Aorta (tissue), 5 donors: ENCODE results near the gene GALR3. TPM values are rescaled to one million over a fixed set of nuclear protein-coding genes. Genes with fewer than 3 reads are reported as not detected.

Experiments
- ATAC-seq: fragments of 200-7000 bp; cut with Tn5 transposase; one replicate; pipeline ENCODE4 v1.9.1; 2022; ENCODE audit warnings: moderate library complexity; ENCODE audit not compliant: low FRiP score
- DNase-seq, 2 donors: peaks; one replicate each; pipeline ENCODE4 v3.0.0-alpha.2; 2020
- H3K27ac ChIP-seq, 2 donors: one replicate each; pipeline ENCODE4 v1.5.1; 2013; ENCODE audit warnings: low read length in 2 of 2, mild to moderate bottlenecking in 2 of 2, moderate library complexity in 2 of 2, control low read depth in 1 of 2, inconsistent platforms in 1 of 2, low read depth in 1 of 2
- H3K27me3 ChIP-seq, 2 donors: one replicate each; pipeline ENCODE4 v1.6.1; 2013; ENCODE audit warnings: control low read depth in 1 of 2, low read length in 1 of 2, mild to moderate bottlenecking in 1 of 2, moderate library complexity in 1 of 2; ENCODE audit not compliant: insufficient read depth in 2 of 2, control insufficient read depth in 1 of 2
- H3K36me3 ChIP-seq, 2 donors: one replicate each; pipeline ENCODE4 v1.6.1; 2013; ENCODE audit warnings: control low read depth in 1 of 2, low read length in 1 of 2, mild to moderate bottlenecking in 1 of 2; ENCODE audit not compliant: insufficient read depth in 2 of 2, control insufficient read depth in 1 of 2
- H3K4me1 ChIP-seq, 2 donors: one replicate each; pipeline ENCODE4 v1.6.1; 2013; ENCODE audit warnings: low read length in 2 of 2, control low read depth in 1 of 2, mild to moderate bottlenecking in 1 of 2, moderate library complexity in 1 of 2; ENCODE audit not compliant: insufficient read depth in 2 of 2, control insufficient read depth in 1 of 2
- H3K4me3 ChIP-seq, 2 donors: one replicate each; pipeline ENCODE4 v1.5.1; 2013; ENCODE audit warnings: low read length in 2 of 2, control low read depth in 1 of 2, mild to moderate bottlenecking in 1 of 2
- H3K9me3 ChIP-seq: one replicate; pipeline ENCODE4 v1.6.1; 2013; ENCODE audit warnings: mild to moderate bottlenecking, low read length; ENCODE audit not compliant: control insufficient read depth
- WGBS, 2 donors: extraction: QIAGEN DNeasy Blood & Tissue Kit; methylation state at CpG; one replicate each; pipeline ENCODE4 v1.1.7; 2013; 5-methylcytosine and 5-hydroxymethylcytosine counted together
- intact Hi-C, 2 donors: fragments of 100-400 bp; cut with DNase I; formaldehyde crosslinking; loops; one replicate each; pipeline versions ENCODE4 v1.14.2 to v1.15.0; 2022
- polyA plus RNA-seq, 2 donors: library from polyadenylated mRNA; stranded (reverse); fragments of 200-250 nt; gene quantifications; one replicate each; pipeline ENCODE4 v1.2.3, GENCODE V29; 2013
- total RNA-seq, 2 donors: library from RNA; stranded (reverse); fragmentation: NEBNext Ultra II Directional; extraction: Animal tissue kit (Norgen Biotek cat#: 25700); gene quantifications; one replicate each; pipeline ENCODE4 v1.2.1, GENCODE V29; 2021
- donor health status: healthy with polysubstance abuse.
- donor health status: Bipolar disorder and iron deficiency.
- donor health status: DM: no; HTN: no; CAD: no.
- donor health status: DM: no; HTN: no; CAD: no.
- donor health status: DM: yes; HTN: yes; CAD: no.

GALR3 gene
- total and polyA plus RNA-seq, 4 donors = 0.28 TPM; not detected in 3

DNA sequence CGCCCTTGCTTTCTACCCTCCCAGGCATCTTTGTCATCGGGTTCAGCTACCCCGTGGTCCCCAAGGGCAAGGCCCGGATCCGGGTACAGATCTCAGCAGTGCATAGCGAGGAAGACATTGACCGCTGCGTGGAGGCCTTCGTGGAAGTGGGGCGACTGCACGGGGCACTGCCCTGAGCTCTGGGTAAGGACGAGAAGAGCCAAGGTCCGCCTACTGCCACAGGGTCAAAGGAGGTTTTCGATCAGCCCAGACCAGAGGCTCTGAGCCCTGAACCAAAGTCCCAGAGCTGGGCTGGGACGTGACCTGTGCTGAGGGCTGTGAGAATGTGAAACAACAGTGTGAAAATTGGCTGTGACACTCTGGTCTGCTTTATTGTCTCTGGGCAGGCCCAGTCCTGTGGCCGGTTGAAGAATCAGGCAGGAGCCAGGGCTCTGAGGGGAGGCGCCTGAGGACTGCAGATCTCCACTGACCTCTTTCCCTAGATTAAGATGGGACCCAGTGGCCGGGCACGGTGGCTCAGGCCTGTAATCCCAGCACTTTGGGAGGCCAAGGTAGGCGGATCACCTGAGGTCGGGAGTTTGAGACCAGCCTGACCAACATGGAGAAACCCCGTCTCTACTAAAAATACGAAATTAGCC is 6.5 kb upstream of the GALR3 start:
- H3K4me1 ChIP-seq = no peaks in the 10 kb centered on the region
- WGBS, 2 donors = 92% methylated on average over 23 of the region's 23 CpGs
- no peak overlapping the region for H3K27ac ChIP-seq
- ATAC-seq (no peak), DNase-seq (no peak)
- H3K36me3 ChIP-seq = no peaks in the 10 kb centered on the region
- H3K27me3 ChIP-seq = no peaks in the 10 kb centered on the region
- H3K9me3 ChIP-seq = no peaks in the 10 kb centered on the region
- intact Hi-C loops = loop anchor here (1.0 to 10.0 kb wide), 4 partner anchors 46 to 149 kb away; no protein-coding TSS in a partner anchor
- H3K4me3 ChIP-seq = no peak overlapping the region

DNA sequence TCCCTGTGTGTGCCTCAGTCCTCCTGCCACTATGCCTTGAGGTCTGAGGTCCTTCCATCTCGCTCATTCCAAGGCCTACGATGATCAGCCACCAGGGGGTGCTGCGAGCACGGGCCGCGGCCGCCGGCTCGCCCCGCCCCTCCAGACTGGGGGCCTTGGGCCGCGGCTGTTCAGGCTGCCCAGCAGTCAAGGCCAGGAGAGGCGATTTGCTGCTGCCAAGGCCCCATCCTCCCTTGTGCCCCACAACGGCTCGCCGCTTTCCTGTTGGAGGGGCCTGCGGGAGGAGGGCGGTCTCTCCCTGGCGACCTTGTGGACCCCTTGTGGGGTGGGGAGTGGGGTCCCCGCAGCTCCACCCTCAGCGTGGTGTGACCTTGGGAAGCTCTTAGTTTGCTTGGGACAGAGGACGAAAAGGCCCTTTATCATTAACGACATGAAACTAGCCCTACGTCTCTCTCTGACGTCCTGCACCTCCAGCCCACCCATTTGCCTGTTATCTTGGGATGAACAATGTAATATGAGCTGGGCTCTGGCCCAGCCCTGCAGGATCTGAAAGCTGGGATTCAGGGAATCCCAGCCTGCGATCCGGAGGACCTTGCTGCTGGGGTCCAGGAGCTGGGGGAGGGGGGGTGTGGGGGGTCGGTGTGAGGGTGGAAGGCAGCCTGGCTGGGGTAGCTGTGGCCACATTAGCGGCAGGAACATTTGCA is 5.3 kb upstream of the GALR3 start:
- Histone ChIP-seq H3K36me3 (no peaks in the 10 kb centered on the region), H3K9me3 (no peaks in the 10 kb centered on the region), H3K4me3 (no peak overlapping the region), H3K4me1 (no peaks in the 10 kb centered on the region), H3K27me3 (no peaks in the 10 kb centered on the region), H3K27ac (no peak overlapping the region)
- peak; percentile 93 for ATAC-seq
- intact Hi-C loops = loop anchor here (1.0 to 10.0 kb wide), 4 partner anchors 45 to 147 kb away; no protein-coding TSS in a partner anchor
- WGBS, 2 donors = 1 to 2% methylated on average over 29 of the region's 29 CpGs
- DNase-seq = peak; percentile 86 to 95

- 1% methylated on average over 52 to 68 of the region's 68 CpGs for WGBS, 2 donors
- Histone ChIP-seq H3K27me3 (no peaks in the 10 kb centered on the region), H3K36me3 (no peaks in the 10 kb centered on the region), H3K4me1 (no peaks in the 10 kb centered on the region), H3K9me3 (no peaks in the 10 kb centered on the region), H3K27ac (no peak overlapping the region), H3K4me3 (no peak overlapping the region)
- intact Hi-C loops = loop anchor here (2.0 to 10.0 kb wide), 2 partner anchors 44 to 116 kb away; no protein-coding TSS in a partner anchor
- DNase-seq = peak; percentile 76 to 89
- ATAC-seq = peak; percentile 49
These were observed 4.6 kb upstream of the GALR3 start for GRCh38 chr22:37818409-37819104.

- H3K27me3 ChIP-seq = no peaks in the 10 kb centered on the region
- H3K36me3 ChIP-seq = no peaks in the 10 kb centered on the region
- H3K4me1 ChIP-seq = no peaks in the 10 kb centered on the region
- no peak overlapping the region for H3K27ac ChIP-seq
- no peak overlapping the region for H3K4me3 ChIP-seq
- WGBS, 2 donors = 12 to 14% methylated on average over 13 to 14 of the region's 14 CpGs
- intact Hi-C loops = loop anchor here (2.0 to 10.0 kb wide), 2 partner anchors 44 to 116 kb away; no protein-coding TSS in a partner anchor
- no peak for DNase-seq
- H3K9me3 ChIP-seq = no peaks in the 10 kb centered on the region
- no peak for ATAC-seq
These were observed 4.1 kb upstream of the GALR3 start for GRCh38 chr22:37819105-37819433.

GRCh38 chr22:37820350-37820749 is 2.8 kb upstream of the GALR3 start:
- Histone ChIP-seq H3K4me3 (no peak overlapping the region), H3K4me1 (no peaks in the 10 kb centered on the region), H3K9me3 (no peaks in the 10 kb centered on the region), H3K27ac (no peak overlapping the region), H3K36me3 (no peaks in the 10 kb centered on the region), H3K27me3 (no peaks in the 10 kb centered on the region)
- intact Hi-C loops = loop anchor here in 1 of 2 donors (10.0 kb wide), 1 partner anchor 114 kb away; no protein-coding TSS in a partner anchor
- no peak for ATAC-seq
- WGBS, 2 donors = 88 to 91% methylated on average over 5 of the region's 5 CpGs
- no peak for DNase-seq

GRCh38 chr22:37822079-37822833 is 926 bp upstream of the GALR3 start:
- intact Hi-C loops = loop anchor here in 1 of 2 donors (10.0 kb wide), 1 partner anchor 113 kb away; no protein-coding TSS in a partner anchor
- Histone ChIP-seq H3K9me3 (no peaks in the 10 kb centered on the region), H3K4me3 (no peak overlapping the region), H3K36me3 (no peaks in the 10 kb centered on the region), H3K27me3 (no peaks in the 10 kb centered on the region), H3K27ac (no peak overlapping the region), H3K4me1 (no peaks in the 10 kb centered on the region)
- ATAC-seq (no peak), DNase-seq (no peak)
- 51 to 58% methylated on average over 8 of the region's 8 CpGs for WGBS, 2 donors

DNA sequence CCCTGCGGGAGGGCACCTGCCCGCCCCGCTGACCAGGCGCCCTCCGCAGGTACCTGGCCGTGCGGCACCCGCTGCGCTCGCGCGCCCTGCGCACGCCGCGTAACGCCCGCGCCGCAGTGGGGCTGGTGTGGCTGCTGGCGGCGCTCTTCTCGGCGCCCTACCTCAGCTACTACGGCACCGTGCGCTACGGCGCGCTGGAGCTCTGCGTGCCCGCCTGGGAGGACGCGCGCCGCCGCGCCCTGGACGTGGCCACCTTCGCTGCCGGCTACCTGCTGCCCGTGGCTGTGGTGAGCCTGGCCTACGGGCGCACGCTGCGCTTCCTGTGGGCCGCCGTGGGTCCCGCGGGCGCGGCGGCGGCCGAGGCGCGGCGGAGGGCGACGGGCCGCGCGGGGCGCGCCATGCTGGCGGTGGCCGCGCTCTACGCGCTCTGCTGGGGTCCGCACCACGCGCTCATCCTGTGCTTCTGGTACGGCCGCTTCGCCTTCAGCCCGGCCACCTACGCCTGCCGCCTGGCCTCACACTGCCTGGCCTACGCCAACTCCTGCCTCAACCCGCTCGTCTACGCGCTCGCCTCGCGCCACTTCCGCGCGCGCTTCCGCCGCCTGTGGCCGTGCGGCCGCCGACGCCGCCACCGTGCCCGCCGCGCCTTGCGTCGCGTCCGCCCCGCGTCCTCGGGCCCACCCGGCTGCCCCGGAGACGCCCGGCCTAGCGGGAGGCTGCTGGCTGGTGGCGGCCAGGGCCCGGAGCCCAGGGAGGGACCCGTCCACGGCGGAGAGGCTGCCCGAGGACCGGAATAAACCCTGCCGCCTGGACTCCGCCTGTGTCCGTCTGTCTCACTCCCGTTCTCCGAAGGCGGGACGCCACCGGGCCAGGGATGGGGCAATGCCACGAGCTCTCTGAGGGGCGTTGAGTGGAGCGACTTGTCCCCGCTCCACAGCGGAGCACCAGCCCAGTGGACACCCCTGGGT is 1.8 kb downstream of the GALR3 start:
- DNase-seq (no peak), ATAC-seq (no peak)
- H3K36me3 ChIP-seq = no peaks in the 10 kb centered on the region
- H3K9me3 ChIP-seq = no peaks in the 10 kb centered on the region
- no peak overlapping the region for H3K27ac ChIP-seq
- H3K27me3 ChIP-seq = no peaks in the 10 kb centered on the region
- peak overlapping the region; percentile 11 to 24 for H3K4me3 ChIP-seq
- intact Hi-C loops = loop anchor here in 1 of 2 donors (10.0 kb wide), 1 partner anchor 110 kb away; no protein-coding TSS in a partner anchor
- 7 to 8% methylated on average over 98 to 135 of the region's 135 CpGs for WGBS, 2 donors
- no peaks in the 10 kb centered on the region for H3K4me1 ChIP-seq
